22Rv1 (cell line): Measurements from ENCODE around the gene ARHGEF4.

Experiments
- ZFX ChIP-seq: fragments of 450-650 bp; IDR thresholded peaks from 2 replicates; pipeline ENCODE4 v1.6.1; 2017; ENCODE audit warnings: antibody characterized with exemption, borderline replicate concordance
- TF ChIP-seq, protein P1 (sequence below): fragments of 450-650 bp; IDR thresholded peaks from 2 replicates; pipeline ENCODE4 v1.5.1; 2017; ENCODE audit warnings: mild to moderate bottlenecking

DNA sequence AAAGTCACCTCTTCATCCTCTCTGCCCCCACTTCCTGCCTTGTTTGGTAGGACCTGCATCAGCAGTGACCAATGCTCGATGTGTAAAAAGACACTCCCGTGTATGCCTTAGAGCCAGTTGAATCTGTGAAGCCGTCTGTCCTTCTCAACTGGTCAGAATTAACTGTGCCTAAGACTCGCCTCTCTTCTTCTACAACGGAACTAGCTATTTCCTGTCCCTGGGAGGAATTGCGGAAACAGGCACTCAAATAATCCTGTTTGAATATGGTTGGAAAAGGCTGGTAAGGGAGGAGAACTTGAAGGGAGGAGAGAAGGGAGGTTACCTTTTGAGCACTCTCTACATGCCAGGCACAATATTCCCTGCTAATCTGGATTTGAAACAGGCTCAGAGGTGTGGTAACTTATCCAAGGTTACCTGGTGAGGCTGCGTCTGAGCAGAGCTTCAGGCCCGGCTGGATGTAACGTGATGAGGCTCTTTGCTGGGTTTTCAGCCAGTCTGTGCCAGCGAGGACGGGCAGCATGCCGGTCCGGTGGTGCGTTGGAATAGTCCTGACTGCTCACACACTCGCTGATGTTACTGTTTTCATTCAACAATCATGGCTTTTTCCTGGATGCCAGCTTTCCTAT is 129.5 kb downstream of the ARHGEF4 start:
- TF ChIP-seq ZFX = no peak
- TF ChIP-seq, protein P1, sequence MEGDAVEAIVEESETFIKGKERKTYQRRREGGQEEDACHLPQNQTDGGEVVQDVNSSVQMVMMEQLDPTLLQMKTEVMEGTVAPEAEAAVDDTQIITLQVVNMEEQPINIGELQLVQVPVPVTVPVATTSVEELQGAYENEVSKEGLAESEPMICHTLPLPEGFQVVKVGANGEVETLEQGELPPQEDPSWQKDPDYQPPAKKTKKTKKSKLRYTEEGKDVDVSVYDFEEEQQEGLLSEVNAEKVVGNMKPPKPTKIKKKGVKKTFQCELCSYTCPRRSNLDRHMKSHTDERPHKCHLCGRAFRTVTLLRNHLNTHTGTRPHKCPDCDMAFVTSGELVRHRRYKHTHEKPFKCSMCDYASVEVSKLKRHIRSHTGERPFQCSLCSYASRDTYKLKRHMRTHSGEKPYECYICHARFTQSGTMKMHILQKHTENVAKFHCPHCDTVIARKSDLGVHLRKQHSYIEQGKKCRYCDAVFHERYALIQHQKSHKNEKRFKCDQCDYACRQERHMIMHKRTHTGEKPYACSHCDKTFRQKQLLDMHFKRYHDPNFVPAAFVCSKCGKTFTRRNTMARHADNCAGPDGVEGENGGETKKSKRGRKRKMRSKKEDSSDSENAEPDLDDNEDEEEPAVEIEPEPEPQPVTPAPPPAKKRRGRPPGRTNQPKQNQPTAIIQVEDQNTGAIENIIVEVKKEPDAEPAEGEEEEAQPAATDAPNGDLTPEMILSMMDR = no peak
